Stimulated activated memory B cell treated with anti-CD40 and anti-IgM and Interleukin-4, amounts not matched to agents 10 μg/mL and 1 μg/mL and 100 μg/mL, for 72 hours (primary cell): ENCODE data around the gene NFKBIB.

Experiments used
- ATAC-seq: fragments of 150-1000 bp; cut with Tn5 transposase; 2 replicates; pipeline ENCODE4 v1.10.0; 2021
- H3K27ac Mint-ChIP-seq: one replicate; pipeline ENCODE4 v1.8.0; 2022; ENCODE audit warnings: mild to moderate bottlenecking, mixed read lengths
- H3K27me3 Mint-ChIP-seq: one replicate; pipeline ENCODE4 v1.8.0; 2022; ENCODE audit warnings: mixed read lengths
- H3K36me3 Mint-ChIP-seq: one replicate; pipeline ENCODE4 v1.8.0; 2022; ENCODE audit warnings: mixed read lengths
- H3K4me1 Mint-ChIP-seq: one replicate; pipeline ENCODE4 v1.8.0; 2022; ENCODE audit warnings: mixed read lengths
- H3K4me3 Mint-ChIP-seq: one replicate; pipeline ENCODE4 v1.8.0; 2022; ENCODE audit warnings: mild to moderate bottlenecking, moderate library complexity, mixed read lengths
- H3K9me3 Mint-ChIP-seq: one replicate; pipeline ENCODE4 v1.8.0; 2022; ENCODE audit warnings: mixed read lengths

The NFKBIB gene

DNA sequence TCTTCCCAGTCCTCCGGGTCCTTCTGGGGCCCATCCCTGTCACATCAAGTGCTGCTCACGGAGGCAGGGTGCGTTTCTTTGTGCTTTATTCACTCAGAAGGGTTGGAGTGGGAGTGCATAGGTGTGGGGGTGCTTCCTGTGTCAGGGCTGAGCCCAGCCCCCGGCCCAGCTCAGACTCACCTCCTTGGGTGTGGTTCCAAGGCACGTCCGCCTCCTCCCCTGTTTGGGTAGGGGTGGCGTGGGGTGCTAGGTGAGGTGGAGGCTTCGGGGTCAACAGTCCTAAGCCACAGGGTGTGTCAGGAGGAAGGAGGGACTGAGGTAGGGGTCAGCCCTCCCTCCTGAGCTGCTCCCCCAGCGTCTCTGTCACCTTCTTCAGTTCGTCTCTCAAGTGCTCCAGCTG is 9.1 kb downstream of the NFKBIB start:
- Mint-ChIP-seq H3K36me3 (peaks cover 56% of the 10 kb centered on the region), H3K9me3 (no peaks in the 10 kb centered on the region), H3K4me3 (no peak overlapping the region), H3K27me3 (peaks cover 10% of the 10 kb centered on the region), H3K27ac (no peak overlapping the region), H3K4me1 (peaks cover 16% of the 10 kb centered on the region)
- ATAC-seq: no peak

DNA sequence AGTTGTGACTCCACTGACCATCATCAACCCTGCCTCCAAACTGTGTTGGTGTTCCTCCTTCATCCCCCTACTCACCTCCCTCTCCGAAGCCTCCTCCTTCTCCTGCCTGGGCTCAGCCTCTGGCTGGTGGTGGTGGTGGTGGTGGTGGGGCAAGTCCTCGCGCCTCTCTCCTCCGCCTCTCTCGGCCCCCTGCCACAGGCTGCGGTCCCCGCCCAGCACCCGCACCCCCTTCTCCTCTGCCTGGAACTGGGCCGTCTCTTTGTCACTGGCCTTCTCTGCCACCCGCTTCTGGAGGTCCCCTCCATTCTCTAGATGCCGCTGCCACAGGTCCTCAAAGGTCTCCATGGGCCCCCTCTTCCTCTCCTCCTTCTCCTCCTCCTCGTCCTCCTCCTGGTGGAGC is 10.7 kb downstream of the NFKBIB start:
- Mint-ChIP-seq H3K27ac (no peak overlapping the region), H3K36me3 (peaks cover 53% of the 10 kb centered on the region), H3K4me1 (peaks cover 9% of the 10 kb centered on the region), H3K9me3 (no peaks in the 10 kb centered on the region), H3K4me3 (no peak overlapping the region), H3K27me3 (peaks cover 10% of the 10 kb centered on the region)
- no peak for ATAC-seq

DNA sequence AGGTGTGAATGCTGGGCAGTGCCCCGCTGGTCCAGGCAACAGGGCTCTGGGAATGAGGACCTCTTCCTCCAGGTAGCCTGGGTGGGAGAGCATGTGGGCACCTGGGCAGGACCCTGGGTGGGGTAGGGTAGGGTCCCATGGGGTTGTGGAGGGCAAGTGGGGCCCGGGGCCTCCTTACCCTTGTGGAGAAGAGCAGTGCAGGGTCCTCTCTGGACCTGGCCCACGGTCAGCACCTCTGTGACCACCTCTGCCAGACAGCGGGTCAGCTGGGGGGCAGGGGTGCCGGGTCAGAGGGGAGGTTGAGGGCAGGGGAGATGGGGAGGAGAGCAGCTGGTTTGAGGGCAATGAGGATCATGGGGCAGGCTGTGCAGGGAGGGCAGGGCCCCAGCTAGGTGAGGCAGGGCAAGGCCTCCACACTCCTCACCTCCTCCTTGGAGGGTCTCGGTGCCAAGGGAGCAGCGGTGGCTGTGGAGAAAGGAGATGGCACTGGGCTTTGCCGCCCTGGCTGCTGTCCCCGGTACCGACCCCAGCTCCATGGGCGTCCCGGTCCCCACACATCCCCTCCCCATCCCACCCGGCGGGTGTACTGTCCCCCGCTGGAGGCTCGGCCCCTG is 11.7 kb downstream of the NFKBIB start:
- Mint-ChIP-seq H3K36me3 (peaks cover 62% of the 10 kb centered on the region), H3K27me3 (peaks cover 10% of the 10 kb centered on the region), H3K9me3 (no peaks in the 10 kb centered on the region)

DNA sequence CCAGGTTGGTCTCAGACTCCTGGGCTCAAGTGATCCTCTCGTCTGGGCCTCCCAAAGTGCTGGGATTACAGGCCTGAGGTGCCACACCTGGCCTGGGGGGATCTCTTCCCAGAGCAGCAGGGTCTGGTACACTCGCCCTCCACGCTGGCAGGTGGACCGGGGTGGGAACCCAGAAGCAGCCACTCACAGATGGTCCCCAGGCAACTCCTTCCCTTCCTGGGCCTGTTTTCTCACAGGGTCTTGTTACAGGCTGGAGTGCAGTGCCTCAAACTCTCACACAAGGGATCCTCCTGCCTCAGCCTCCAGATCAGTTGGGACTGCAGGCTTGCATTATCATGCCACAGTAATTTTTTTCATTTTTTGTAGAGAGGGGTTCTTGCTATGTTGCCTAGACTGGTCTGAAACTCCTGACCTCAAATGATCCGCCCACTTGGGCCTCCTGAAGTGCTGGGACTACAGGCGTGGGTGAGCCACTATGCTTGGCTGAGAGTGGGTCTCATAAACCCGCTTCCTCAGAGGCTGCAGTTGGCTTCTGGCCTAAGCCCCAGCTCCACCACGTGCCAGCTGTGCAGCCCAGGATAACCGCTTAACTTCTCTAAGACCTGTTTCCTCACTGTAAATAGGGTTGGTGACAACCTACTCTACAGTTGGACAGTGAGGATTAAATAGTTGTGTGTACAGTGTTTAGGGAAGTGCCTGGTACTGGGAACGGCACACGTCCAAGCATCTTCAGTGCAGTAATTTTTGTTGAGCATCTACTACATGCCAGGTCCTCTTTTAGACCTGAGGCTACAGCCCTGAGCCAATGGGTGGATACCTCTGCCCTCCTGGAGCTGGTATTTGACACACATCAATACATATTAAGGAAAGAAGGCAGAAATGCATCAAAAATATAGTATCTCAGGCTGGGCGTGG is 13.1 kb downstream of the NFKBIB start:
- ATAC-seq: peak; percentile 61
- no peak overlapping the region for H3K4me3 Mint-ChIP-seq
- H3K36me3 Mint-ChIP-seq: peaks cover 50% of the 10 kb centered on the region
- H3K4me1 Mint-ChIP-seq: peaks cover 9% of the 10 kb centered on the region
- H3K27me3 Mint-ChIP-seq: peaks cover 10% of the 10 kb centered on the region
- H3K27ac Mint-ChIP-seq: no peak overlapping the region
- no peaks in the 10 kb centered on the region for H3K9me3 Mint-ChIP-seq

More for the DNA sequence above, 11.7 kb downstream of the NFKBIB start:
- Mint-ChIP-seq H3K27ac (no peak overlapping the region), H3K4me1 (peaks cover 9% of the 10 kb centered on the region), H3K4me3 (no peak overlapping the region)
- ATAC-seq: peak; percentile 34

DNA sequence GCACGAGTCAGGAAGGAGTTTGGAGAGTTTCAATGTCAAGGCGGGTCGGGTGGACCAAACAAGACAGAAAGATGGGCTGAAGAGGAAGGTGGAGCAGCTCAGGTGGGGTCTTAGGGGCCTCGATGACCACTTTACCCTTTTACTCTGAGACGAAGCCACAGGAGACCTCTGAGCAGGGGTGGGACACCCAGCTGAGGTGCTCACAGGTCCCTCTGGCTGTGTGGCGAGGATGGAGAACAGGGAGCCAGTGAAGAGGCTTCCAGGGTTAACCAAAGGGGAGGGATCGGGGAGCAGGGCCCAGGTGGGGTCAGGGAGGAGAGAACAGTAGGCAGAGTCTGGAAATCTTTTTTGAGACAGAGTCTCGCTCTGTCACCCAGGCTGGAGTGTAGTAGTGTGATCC is 14.2 kb downstream of the NFKBIB start:
- ATAC-seq: no peak
- H3K4me1 Mint-ChIP-seq: peaks cover 9% of the 10 kb centered on the region
- peaks cover 10% of the 10 kb centered on the region for H3K27me3 Mint-ChIP-seq
- peaks cover 39% of the 10 kb centered on the region for H3K36me3 Mint-ChIP-seq
- H3K4me3 Mint-ChIP-seq: no peak overlapping the region
- H3K9me3 Mint-ChIP-seq: no peaks in the 10 kb centered on the region
- H3K27ac Mint-ChIP-seq: no peak overlapping the region

DNA sequence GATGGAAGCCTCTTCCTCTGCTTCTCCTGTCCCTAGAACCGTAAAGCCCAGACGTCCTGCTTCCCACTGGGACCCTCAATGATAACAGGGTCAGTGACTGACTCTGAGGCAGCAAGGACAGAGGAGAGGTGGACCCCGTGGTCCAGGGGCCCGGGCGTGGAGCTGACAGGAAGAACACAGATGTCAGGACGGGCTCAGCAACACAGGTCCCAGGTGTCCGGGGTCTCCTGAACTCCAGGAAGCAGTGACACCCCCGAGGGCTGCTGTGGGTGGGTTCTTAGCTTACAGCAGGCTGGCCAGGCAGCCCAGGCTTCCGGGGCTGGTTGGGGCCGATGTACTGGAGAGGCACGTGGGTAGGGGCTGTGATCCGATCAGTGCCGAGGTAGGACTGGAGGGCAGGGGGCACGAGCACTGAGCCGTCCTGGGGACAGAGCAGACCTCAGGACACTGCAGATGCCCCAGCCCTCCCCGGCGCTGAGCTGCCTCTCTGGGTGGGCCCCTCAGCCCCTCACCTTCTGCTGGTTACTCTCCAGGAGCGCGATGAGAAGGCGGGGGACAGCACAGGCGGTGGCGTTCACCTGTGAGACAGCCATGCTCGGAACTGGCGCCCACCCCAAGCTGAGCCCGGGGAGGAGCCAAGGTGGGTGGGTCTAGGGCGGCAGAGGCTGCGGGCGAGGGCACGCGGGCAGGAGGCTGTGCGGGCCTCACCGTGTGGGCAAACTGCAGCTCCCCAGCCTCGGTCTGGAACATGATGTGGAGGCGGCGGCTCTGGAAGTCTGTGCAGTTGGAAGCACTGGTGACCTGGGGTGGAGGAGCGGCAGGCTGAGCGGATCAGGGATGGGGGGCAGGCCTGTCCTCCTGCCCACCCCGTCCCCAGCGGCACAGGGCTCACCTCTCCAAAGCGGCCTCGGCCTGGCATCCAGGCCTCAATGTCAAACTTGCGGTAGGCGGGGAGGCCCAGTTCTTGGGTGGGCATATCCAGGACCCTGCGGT is 15.9 kb downstream of the NFKBIB start:
- H3K27ac Mint-ChIP-seq: no peak overlapping the region
- no peak overlapping the region for H3K4me3 Mint-ChIP-seq
- ATAC-seq: no peak
- H3K9me3 Mint-ChIP-seq: no peaks in the 10 kb centered on the region
- H3K27me3 Mint-ChIP-seq: peaks cover 6% of the 10 kb centered on the region
- peaks cover 30% of the 10 kb centered on the region for H3K36me3 Mint-ChIP-seq
- H3K4me1 Mint-ChIP-seq: peaks cover 9% of the 10 kb centered on the region

DNA sequence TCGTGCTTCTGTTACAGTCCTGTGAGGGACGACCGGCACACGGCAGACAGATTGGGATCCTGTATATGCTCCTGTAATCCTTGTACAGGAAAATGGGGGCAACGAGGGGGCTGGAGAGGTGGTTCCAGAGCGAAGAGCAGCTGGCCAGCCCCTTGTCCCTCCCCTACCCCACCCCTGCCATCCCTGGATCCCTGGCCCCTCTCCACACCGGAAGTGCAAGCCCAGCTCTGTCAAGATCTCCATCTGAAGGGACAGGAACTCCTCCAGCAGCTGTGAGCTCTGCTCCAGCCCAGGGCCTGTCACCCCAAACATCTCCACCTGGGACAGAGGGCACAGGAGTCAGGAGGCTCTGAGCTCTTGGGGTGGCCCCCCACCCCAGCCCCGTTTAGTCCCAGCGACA is 17.7 kb downstream of the NFKBIB start:
- no peak for ATAC-seq
- H3K4me1 Mint-ChIP-seq: peaks cover 7% of the 10 kb centered on the region
- H3K27ac Mint-ChIP-seq: no peak overlapping the region
- H3K27me3 Mint-ChIP-seq: no peaks in the 10 kb centered on the region
- peaks cover 35% of the 10 kb centered on the region for H3K36me3 Mint-ChIP-seq
- no peaks in the 10 kb centered on the region for H3K9me3 Mint-ChIP-seq
- no peak overlapping the region for H3K4me3 Mint-ChIP-seq

DNA sequence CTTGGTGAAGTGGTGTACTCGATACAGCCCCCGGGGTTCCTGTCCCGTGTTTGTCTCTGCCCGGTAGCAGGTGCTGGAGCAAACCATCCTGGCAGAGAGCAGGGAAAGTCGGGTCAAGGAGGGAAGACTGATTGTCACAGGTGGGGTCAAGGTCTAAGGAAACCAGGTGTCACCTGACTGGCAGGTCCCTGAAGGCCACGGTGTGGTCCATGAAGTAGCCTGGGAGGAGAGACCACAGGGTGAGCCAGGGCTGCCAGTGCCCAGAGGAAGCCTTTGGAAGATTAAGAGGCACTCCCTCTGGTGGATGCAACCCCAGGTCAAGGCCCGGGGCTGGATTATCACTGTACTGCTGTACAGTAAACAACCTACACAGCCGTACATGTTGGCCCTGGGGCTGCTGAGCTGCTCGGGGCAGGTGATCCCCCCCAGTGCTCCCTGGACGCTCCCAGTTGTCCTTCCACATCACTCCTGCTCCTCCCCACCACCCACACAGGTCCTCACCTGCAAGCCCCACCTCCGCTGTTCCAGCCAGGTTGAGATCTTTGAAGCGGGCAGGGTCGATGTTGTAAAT is 18.2 kb downstream of the NFKBIB start:
- Mint-ChIP-seq H3K4me1 (peaks cover 3% of the 10 kb centered on the region), H3K4me3 (no peak overlapping the region), H3K36me3 (peaks cover 35% of the 10 kb centered on the region), H3K9me3 (no peaks in the 10 kb centered on the region), H3K27ac (no peak overlapping the region), H3K27me3 (no peaks in the 10 kb centered on the region)
- ATAC-seq: no peak

DNA sequence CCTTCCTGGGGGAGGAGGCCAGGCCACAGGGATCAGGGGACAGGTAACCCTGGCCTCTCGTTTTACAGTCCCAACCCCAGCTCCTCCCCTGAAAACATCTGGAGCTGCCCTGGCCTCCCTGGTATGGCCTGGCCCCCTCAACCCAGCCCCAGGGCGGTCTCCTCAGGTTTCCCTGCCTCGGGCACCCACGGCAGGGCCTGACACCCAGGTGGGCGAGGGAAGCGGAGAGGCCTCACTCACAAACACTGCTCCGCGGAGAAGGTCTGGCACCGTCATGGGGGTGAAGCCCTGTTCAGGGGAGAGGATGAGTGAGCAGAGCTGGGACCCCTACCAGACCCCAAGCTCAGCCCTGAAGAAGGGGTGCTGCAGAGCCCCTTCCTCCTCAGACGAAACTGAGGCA is 18.8 kb downstream of the NFKBIB start:
- Mint-ChIP-seq H3K4me3 (no peak overlapping the region), H3K36me3 (peaks cover 34% of the 10 kb centered on the region), H3K9me3 (no peaks in the 10 kb centered on the region), H3K27ac (no peak overlapping the region), H3K4me1 (no peaks in the 10 kb centered on the region), H3K27me3 (no peaks in the 10 kb centered on the region)
- no peak for ATAC-seq

DNA sequence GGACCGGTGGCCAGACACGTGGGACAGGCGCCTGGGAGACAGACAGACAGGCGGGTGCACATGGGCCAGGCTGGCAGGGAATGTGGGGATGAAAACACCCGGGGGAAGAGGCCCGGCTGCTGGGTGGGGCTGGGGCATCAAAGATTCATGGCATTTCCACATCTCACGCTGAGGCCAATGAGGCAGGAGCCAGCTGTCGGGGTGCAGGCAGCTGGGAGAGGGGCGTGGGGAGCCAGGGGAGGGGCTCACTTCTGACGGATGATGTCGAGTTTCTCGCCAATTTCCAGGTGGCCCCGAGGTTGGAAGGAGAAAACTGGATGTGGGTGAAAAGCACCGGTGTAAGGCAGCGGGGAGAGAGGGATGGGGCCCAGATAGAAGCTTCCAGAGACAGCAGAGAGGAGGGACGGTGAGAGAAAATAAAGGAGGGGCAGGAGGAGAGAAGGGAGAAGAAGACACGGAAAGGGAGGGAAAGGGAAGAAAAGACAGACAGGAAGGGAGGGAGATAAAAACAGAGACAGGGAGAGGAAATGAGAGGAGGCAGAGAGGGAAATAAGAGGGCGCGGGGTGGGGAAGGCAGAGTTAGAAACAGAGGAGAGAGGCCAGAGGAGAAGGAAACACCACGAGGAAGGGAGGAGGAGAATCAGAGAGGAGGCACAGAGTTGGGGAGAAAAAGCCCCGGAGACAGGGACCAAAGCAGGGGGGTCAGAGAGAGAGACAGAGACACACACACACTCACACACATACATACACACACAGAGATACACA is 20.2 kb downstream of the NFKBIB start:
- H3K27ac Mint-ChIP-seq: no peak overlapping the region
- no peaks in the 10 kb centered on the region for H3K9me3 Mint-ChIP-seq
- no peak overlapping the region for H3K4me3 Mint-ChIP-seq
- no peaks in the 10 kb centered on the region for H3K27me3 Mint-ChIP-seq
- no peaks in the 10 kb centered on the region for H3K4me1 Mint-ChIP-seq
- ATAC-seq: no peak
- H3K36me3 Mint-ChIP-seq: peaks cover 23% of the 10 kb centered on the region

DNA sequence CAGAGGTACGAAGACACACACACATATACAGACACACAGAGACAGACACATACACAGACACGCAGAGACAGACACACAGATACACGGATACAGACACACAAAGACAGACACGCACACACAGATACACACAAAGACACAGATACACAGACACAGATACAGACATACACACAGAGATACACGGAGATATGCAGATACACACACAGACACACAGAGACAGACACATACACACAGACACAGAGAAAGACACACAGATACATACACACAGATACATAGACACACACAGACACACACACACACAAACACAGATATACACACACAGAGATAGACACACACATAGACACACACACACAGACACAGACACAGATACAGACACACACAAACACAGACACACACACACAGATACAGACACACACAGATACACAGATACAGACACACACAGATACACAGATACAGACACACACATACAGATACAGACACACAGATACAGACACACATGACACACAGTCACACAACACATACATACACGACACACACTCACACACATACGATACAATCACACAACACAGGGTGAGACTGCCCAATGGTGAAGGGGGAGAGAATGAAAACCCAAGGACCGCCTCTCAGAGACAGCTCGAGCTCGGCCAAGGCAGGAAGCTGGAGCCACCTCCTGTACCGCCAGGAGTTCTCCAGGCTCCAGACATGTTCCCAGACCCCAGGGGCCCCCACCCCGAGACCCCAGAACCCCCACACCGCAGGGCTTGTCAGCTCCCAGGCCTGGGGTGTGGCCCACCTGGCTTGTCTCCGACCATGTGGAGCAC is 21.0 kb downstream of the NFKBIB start:
- H3K4me1 Mint-ChIP-seq: no peaks in the 10 kb centered on the region
- H3K36me3 Mint-ChIP-seq: peaks cover 21% of the 10 kb centered on the region
- no peak overlapping the region for H3K4me3 Mint-ChIP-seq
- no peak for ATAC-seq
- no peaks in the 10 kb centered on the region for H3K27me3 Mint-ChIP-seq
- no peaks in the 10 kb centered on the region for H3K9me3 Mint-ChIP-seq
- H3K27ac Mint-ChIP-seq: no peak overlapping the region

DNA sequence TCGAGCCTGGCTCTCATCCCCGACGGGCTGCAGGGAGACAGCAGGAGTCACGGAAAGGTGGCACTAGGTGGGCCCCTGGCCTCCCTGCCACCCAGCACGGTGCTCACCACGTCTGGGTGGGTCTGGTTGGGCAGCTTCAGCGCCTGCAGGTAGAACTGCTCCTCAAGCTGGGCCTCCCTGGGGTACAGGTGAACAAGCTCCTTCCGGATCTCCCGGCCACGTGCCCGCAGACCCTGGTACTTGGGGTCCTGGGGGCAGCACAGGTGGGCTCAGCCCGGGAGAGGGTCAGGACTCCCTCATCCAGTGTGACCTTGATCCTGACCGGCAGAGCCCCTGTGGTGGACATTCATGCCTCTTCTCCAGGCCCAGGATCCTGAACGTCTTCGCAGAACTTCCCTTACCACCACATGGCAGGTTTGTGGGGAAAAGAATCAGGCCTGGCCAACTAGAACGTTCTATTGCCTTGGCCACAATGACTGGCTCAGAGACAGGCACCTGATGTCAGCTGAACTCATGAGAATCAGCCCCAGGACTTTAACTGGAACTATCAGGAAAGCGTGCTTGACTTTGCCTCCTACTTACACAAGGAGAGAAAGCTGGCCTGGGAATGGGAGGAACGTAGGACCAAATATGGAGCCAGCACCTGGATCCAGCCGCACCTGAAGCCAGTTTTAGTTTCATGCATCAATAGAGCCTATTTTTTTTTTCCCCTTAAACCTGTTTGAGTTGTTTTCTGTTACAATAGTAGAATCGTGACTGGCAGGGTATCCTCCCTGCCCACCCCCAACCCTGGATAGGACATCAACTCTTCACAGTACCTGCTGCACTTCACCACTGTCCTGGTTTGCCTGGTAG is 21.9 kb downstream of the NFKBIB start:
- no peak overlapping the region for H3K4me3 Mint-ChIP-seq
- peak; percentile 18 for ATAC-seq
- H3K4me1 Mint-ChIP-seq: no peaks in the 10 kb centered on the region
- no peaks in the 10 kb centered on the region for H3K27me3 Mint-ChIP-seq
- H3K36me3 Mint-ChIP-seq: peaks cover 14% of the 10 kb centered on the region
- H3K9me3 Mint-ChIP-seq: no peaks in the 10 kb centered on the region
- no peak overlapping the region for H3K27ac Mint-ChIP-seq

DNA sequence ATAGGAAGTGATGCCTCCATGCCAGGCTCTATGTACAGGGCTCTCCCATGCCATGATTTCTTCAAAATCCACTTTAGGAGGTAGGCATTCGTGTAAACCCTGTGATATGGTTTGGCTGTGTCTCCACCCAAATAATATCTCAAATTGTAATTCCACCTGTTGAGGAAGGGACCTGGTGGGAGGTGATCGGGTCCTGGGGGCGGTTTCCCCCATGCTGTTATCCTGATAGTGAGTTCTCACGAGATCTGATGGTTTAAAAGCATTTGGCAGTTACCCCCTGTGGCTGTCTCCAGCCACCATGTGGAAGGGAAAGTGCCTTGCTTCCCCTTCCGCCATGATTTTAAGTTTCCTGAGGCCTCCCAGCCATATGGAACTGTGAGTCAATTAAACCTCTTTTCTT is 22.7 kb downstream of the NFKBIB start:
- no peaks in the 10 kb centered on the region for H3K4me1 Mint-ChIP-seq
- H3K27ac Mint-ChIP-seq: no peak overlapping the region
- peaks cover 14% of the 10 kb centered on the region for H3K36me3 Mint-ChIP-seq
- no peak overlapping the region for H3K4me3 Mint-ChIP-seq
- no peak for ATAC-seq
- no peaks in the 10 kb centered on the region for H3K9me3 Mint-ChIP-seq
- H3K27me3 Mint-ChIP-seq: no peaks in the 10 kb centered on the region
